Neural cell (in vitro differentiated cells): ENCODE measurements around the gene GTPBP6. TPM values are rescaled to one million over a fixed set of nuclear protein-coding genes. Genes with fewer than 3 reads are reported as not detected.
"Not testable (repeated sequence)": the region's sequence is repeated elsewhere in the genome, so short reads cannot be mapped to it uniquely, and the experiment has no call there.

Experiments
- H2AFZ ChIP-seq: fragments of 200-600, 300-800 bp; sonication (generic), shearing (Covaris generic); 2 replicates; pipeline ENCODE4 v1.6.0; 2014; ENCODE audit warnings: low read depth, mild to moderate bottlenecking, antibody characterized with exemption, low read length, moderate library complexity
- H3F3A ChIP-seq: fragments of 200-600 bp; shearing (Covaris generic); 2 replicates; pipeline ENCODE4 v1.6.1; 2016; ENCODE audit warnings: mild to moderate bottlenecking, moderate library complexity, mixed read lengths, antibody characterized with exemption, low read length; ENCODE audit not compliant: insufficient read depth, poor library complexity, severe bottlenecking
- H3K27ac ChIP-seq: fragments of 200-600, 300-800 bp; sonication (generic), shearing (Covaris generic); 2 replicates; pipeline ENCODE4 v1.5.1; 2014; ENCODE audit warnings: mild to moderate bottlenecking, low read length, moderate library complexity
- H3K27me3 ChIP-seq: fragments of 300-800, 200-600 bp; sonication (generic), shearing (Covaris generic); 2 replicates; pipeline ENCODE4 v1.6.0; 2014; ENCODE audit warnings: mild to moderate bottlenecking, low read depth, low read length, moderate library complexity; ENCODE audit not compliant: insufficient read depth
- H3K36me3 ChIP-seq: fragments of 300-800, 200-600 bp; sonication (generic), shearing (Covaris generic); 2 replicates; pipeline ENCODE4 v1.5.1; 2014; ENCODE audit warnings: mild to moderate bottlenecking, antibody characterized with exemption, low read length, moderate library complexity; ENCODE audit not compliant: insufficient read depth
- H3K4me2 ChIP-seq: fragments of 300-800, 200-600 bp; sonication (generic), shearing (Covaris generic); 2 replicates; pipeline ENCODE4 v1.6.0; 2014; ENCODE audit warnings: mild to moderate bottlenecking, low read length
- H3K4me3 ChIP-seq: fragments of 300-800, 200-600 bp; sonication (generic), shearing (Covaris generic); 2 replicates; pipeline ENCODE4 v1.5.1; 2014; ENCODE audit warnings: mild to moderate bottlenecking, low read length, moderate library complexity
- H3K79me2 ChIP-seq: fragments of 200-600 bp; shearing (Covaris generic); replicated peaks from 2 replicates; pipeline ENCODE4 v1.6.0; 2014; ENCODE audit warnings: mild to moderate bottlenecking, low read length, moderate library complexity; ENCODE audit not compliant: insufficient read depth
- H3K9ac ChIP-seq: fragments of 300-800, 200-600 bp; sonication (generic), shearing (Covaris generic); 2 replicates; pipeline ENCODE4 v1.6.1; 2016; ENCODE audit warnings: mild to moderate bottlenecking, low read length, mixed read lengths
- H3K9me2 ChIP-seq: fragments of 200-600 bp; shearing (Covaris generic); 2 replicates; pipeline ENCODE4 v1.6.1; 2016; ENCODE audit warnings: mild to moderate bottlenecking, low read length, mixed read lengths; ENCODE audit not compliant: insufficient read depth
- H3K9me3 ChIP-seq: fragments of 200-600, 300-800 bp; sonication (generic), shearing (Covaris generic); 2 replicates; pipeline ENCODE4 v1.6.1; 2016; ENCODE audit warnings: mild to moderate bottlenecking, mixed run types, low read length, moderate library complexity, mixed read lengths
- H4K20me1 ChIP-seq: fragments of 200-600 bp; shearing (Covaris generic); 2 replicates; pipeline ENCODE4 v1.6.1; 2016; ENCODE audit warnings: mild to moderate bottlenecking, mixed run types; ENCODE audit not compliant: insufficient read depth
- EP300 ChIP-seq: fragments of 450-650 bp; conservative IDR thresholded peaks from 2 replicates; pipeline ENCODE4 v1.6.1; 2014; ENCODE audit warnings: antibody characterized with exemption, mild to moderate bottlenecking, moderate library complexity; ENCODE audit not compliant: poor library complexity, severe bottlenecking
- MXI1 ChIP-seq: fragments of 450-650 bp; conservative IDR thresholded peaks from 2 replicates; pipeline ENCODE4 v1.6.1; 2014; ENCODE audit warnings: antibody characterized with exemption, mild to moderate bottlenecking; ENCODE audit not compliant: poor library complexity, severe bottlenecking
- POLR2AphosphoS5 ChIP-seq: IDR thresholded peaks from 2 replicates; pipeline ENCODE4 v1.6.1; 2012
- RAD21 ChIP-seq: fragments of 450-650 bp; conservative IDR thresholded peaks from 2 replicates; pipeline ENCODE4 v1.6.1; 2014; ENCODE audit warnings: antibody characterized with exemption, mild to moderate bottlenecking, moderate library complexity
- SMC3 ChIP-seq: fragments of 450-650 bp; conservative IDR thresholded peaks from 2 replicates; pipeline ENCODE4 v1.6.1; 2014; ENCODE audit warnings: antibody characterized with exemption, mild to moderate bottlenecking, moderate library complexity; ENCODE audit not compliant: poor library complexity
- TAF1 ChIP-seq: IDR thresholded peaks from 2 replicates; pipeline ENCODE4 v1.6.1; 2012; ENCODE audit warnings: low read depth
- polyA plus RNA-seq: library from polyadenylated mRNA; depleted of rRNA; stranded (reverse); fragments of >200 nt; gene quantifications from 2 replicates; pipeline ENCODE4 v1.2.3, GENCODE V29; 2014
- TF ChIP-seq, protein P1 (sequence below): fragments of 450-650 bp; IDR thresholded peaks from 2 replicates; pipeline ENCODE4 v1.5.1; 2014; ENCODE audit warnings: antibody characterized with exemption, mild to moderate bottlenecking, moderate library complexity; ENCODE audit not compliant: poor library complexity, severe bottlenecking

GTPBP6 gene
- polyA plus RNA-seq, 1 donor from 2014 or later: 23.6 TPM

DNA sequence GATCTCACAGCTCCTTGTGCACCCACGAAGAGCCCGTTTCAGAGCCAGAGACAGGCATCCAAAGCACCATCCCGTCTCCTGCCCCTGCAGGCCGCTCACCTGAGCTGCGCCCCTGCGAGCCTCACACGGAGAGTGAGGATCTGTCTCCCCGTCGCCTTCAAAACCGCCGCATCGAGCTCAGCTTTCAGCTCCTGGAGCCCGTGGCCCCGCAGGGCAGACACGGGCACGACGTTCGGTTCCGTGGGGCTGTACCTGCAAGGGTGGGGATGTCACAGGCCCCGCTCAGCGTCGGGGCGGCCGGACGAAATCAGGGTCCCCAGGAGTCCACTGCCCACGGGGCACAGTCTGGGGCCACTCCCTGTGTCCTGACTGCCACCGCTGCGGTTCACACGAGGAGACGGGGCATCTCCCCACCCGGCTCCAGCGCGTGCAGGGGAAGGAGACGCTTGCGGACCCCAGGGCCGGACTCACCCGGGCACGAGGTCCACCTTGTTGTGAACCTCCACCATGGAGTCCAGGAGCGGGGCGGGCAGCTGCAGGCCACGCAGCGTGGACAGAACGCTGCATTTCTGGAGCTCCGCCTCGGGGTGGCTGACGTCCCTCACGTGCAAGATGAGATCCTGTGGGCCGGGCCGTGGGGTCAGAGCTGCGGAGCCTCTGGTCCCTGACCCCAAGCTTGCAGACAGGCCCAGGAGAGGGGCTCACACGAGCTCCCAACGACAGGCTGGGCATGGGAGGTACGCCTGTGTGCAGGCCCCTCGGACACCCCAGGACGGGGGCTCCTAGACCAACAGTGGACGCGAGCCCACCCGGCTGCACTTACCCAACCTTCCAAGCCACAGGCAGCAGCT, 11.1 kb downstream of the GTPBP6 start:
- peaks cover 11% of the 10 kb centered on the region for H3K36me3 ChIP-seq
- no peak overlapping the region for H2AFZ ChIP-seq

DNA sequence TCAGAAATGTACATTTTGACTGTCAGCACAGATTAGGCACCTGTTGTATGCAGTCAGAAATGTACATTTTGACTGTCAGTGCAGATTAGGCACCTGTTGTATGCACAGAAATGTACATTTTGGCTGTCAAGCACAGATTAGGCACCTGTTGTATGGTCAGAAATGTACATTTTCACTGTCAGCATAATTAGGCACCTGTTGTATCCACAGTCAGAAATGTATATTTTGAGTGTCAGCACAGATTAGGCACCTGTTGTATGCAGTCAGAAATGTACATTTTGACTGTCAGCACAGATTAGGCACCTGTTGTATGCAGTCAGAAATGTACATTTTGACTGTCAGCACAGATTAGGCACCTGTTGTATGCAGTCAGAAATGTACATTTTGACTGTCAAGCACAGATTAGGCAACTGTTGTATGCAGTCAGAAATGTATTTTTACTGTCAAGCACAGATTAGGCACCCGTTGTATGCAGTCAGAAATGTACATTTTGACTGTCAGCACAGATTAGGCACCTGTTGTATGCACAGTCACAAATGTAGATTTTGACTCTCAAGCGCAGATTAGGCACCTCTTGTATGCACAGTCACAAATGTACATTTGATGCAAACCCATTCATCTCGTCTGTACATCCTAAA, 11.9 kb downstream of the GTPBP6 start:
- H4K20me1 ChIP-seq, H3K4me2 ChIP-seq, H3K4me3 ChIP-seq, H3K9ac ChIP-seq, H3F3A ChIP-seq, H2AFZ ChIP-seq, H3K9me3 ChIP-seq, H3K79me2 ChIP-seq, H3K9me2 ChIP-seq, H3K27me3 ChIP-seq, H3K27ac ChIP-seq: not testable (repeated sequence)
- peaks cover 11% of the 10 kb centered on the region for H3K36me3 ChIP-seq

More for the DNA sequence above, 11.1 kb downstream of the GTPBP6 start:
- TF ChIP-seq MXI1 (no peak), SMC3 (no peak), POLR2AphosphoS5 (no peak), TAF1 (no peak), EP300 (no peak), RAD21 (no peak)
- TF ChIP-seq, protein P1, sequence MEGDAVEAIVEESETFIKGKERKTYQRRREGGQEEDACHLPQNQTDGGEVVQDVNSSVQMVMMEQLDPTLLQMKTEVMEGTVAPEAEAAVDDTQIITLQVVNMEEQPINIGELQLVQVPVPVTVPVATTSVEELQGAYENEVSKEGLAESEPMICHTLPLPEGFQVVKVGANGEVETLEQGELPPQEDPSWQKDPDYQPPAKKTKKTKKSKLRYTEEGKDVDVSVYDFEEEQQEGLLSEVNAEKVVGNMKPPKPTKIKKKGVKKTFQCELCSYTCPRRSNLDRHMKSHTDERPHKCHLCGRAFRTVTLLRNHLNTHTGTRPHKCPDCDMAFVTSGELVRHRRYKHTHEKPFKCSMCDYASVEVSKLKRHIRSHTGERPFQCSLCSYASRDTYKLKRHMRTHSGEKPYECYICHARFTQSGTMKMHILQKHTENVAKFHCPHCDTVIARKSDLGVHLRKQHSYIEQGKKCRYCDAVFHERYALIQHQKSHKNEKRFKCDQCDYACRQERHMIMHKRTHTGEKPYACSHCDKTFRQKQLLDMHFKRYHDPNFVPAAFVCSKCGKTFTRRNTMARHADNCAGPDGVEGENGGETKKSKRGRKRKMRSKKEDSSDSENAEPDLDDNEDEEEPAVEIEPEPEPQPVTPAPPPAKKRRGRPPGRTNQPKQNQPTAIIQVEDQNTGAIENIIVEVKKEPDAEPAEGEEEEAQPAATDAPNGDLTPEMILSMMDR: no peak
- Histone ChIP-seq H3K9ac (no peak overlapping the region), H3K27me3 (no peaks in the 10 kb centered on the region), H3K9me2 (no peaks in the 10 kb centered on the region), H3K27ac (no peak overlapping the region), H3F3A (no peaks in the 10 kb centered on the region), H3K4me3 (no peak overlapping the region), H4K20me1 (no peaks in the 10 kb centered on the region), H3K4me2 (no peak overlapping the region), H3K9me3 (no peaks in the 10 kb centered on the region), H3K79me2 (no peaks in the 10 kb centered on the region)

DNA sequence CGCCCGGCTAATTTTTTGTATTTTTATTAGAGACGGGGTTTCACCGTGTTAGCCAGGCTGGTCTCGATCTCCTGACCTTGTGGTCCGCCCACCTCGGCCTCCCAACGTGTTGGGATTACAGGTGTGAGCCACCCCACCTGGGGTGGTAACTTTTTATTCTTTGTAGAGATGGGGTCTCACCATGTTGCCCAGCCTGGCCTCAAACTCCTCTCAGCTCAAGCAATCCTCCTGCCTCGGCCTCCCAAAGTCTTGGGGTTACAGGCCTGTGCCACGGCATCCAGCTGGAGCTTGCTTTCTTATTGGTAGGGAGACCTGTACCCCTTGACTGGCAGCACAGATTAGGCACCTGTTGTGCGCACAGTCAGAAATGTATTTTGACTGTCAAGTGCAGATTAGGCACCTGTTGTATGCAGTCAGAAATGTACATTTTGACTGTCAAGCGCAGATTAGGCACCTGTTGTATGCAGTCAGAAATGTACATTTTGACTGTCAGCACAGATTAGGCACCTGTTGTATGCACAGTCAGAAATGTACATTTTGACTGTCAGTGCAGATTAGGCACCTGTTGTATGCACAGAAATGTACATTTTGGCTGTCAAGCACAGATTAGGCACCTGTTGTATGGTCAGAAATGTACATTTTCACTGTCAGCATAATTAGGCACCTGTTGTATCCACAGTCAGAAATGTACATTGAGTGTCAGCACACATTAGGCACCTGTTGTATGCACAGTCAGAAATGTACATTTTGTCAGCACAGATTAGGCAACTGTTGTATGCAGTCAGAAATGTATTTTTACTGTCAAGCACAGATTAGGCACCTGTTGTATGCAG, 12.6 kb downstream of the GTPBP6 start:
- not testable (repeated sequence) for H3F3A ChIP-seq, H3K27ac ChIP-seq, H3K27me3 ChIP-seq, H3K4me2 ChIP-seq, H4K20me1 ChIP-seq, H3K9me3 ChIP-seq, H2AFZ ChIP-seq, H3K4me3 ChIP-seq, H3K9me2 ChIP-seq, H3K9ac ChIP-seq, H3K79me2 ChIP-seq
- H3K36me3 ChIP-seq: peaks cover 11% of the 10 kb centered on the region
